Effector memory CD8-positive, alpha-beta T cell (primary cell): ENCODE data around the gene C3.
"Not testable (repeated sequence)": the region's sequence is repeated elsewhere in the genome, so short reads cannot be mapped to it uniquely, and the experiment has no call there.

Experiments
- ATAC-seq: fragments of 150-1000 bp; cut with Tn5 transposase; replicated peaks from 2 replicates; pipeline ENCODE4 v1.10.0; 2021; ENCODE audit warnings: mild to moderate bottlenecking, moderate library complexity
- DNase-seq, 3 experiments: peaks; one replicate each; pipeline ENCODE4 v3.0.0; 2021
- H3K27ac Mint-ChIP-seq, 2 donors: one replicate each; pipeline ENCODE4 v1.8.0; 2022; ENCODE audit warnings: mild to moderate bottlenecking in 2 of 2, mixed read lengths in 2 of 2, moderate library complexity in 2 of 2
- H3K27me3 Mint-ChIP-seq, 2 donors: one replicate each; pipeline ENCODE4 v1.8.0; 2022; ENCODE audit warnings: mixed read lengths in 2 of 2
- H3K36me3 Mint-ChIP-seq: one replicate; pipeline ENCODE4 v1.8.0; 2022; ENCODE audit warnings: mild to moderate bottlenecking, moderate library complexity, mixed read lengths; ENCODE audit not compliant: insufficient read depth
- H3K4me1 Mint-ChIP-seq, 2 donors: one replicate each; pipeline ENCODE4 v1.8.0; 2022; ENCODE audit warnings: low read depth in 2 of 2, mixed read lengths in 2 of 2
- H3K4me3 Mint-ChIP-seq, 2 donors: one replicate each; pipeline ENCODE4 v1.8.0; 2022; ENCODE audit warnings: mild to moderate bottlenecking in 2 of 2, mixed read lengths in 2 of 2, moderate library complexity in 2 of 2
- H3K9me3 Mint-ChIP-seq, 2 donors: one replicate each; pipeline ENCODE4 v1.8.0; 2022; ENCODE audit warnings: mixed read lengths in 2 of 2

C3 gene

DNA sequence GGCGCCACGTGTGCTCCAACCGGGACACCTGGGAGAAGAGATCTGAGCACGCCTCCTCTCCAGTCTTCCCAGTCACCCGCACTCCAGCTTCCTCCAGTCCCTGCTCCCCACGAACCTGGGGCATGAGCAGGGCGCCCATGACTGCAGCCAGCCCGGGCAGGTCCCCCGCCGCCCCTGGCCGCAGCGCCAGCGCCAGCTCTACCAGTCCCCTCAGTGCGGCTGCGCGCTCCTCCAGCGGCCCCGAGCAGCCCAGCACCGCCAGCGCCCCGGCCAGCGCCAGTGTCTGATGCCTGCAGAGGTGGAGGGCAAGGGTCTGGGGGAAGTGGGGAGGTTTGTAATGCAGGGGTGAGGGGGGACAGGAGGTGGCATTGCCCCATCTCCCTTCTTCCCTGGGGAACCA lies 33.7 kb upstream of the C3 start:
- peak overlapping the region in 1 of 2 donors; percentile 90 for H3K27ac Mint-ChIP-seq

DNA sequence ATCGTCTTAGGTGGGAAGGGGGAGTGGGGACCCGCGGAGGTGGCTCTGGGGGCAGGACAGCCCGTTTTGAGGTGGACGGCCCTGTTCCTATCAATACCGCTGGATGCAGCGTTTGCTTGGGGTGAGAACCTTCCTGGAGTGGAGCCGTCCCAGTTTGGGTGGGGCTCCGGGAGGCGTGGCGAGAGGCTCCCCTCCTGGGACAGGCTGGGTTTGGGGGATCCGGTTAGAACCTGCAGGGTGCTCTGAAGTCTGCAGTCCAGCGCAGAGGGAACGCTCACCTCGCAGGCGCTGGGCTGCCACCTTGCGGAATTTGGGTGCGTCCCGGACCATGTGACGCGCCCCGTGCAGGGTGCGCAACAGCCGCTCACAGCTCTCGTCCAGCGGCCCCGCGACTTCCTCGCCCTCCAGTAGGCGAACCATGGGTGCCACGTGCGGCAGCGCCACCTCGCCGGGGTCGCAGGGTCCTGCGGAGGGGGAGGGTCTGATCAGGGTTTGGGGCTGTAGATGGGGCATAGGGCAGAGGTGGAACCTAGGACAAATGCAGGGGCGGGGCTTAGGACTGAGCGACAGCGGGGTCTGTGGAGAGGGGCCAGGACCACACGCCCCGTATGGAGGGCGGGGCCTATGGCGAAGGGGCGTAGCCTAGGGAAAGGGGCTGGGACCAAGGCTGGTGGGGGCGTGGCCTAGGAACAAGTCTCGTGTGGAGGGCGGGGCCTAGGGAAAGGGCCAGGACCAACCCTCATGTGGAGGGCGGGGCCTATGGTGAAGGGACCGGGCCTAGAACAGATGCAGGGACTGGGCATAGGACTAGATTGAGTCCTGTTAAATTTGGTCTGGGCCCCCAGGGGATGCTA lies 33.0 kb upstream of the C3 start:
- H3K27ac Mint-ChIP-seq = peak overlapping the region; percentile 6 to 90
- peaks cover 50% of the 10 kb centered on the region for H3K36me3 Mint-ChIP-seq

More for the DNA sequence above, 33.7 kb upstream of the C3 start:
- Mint-ChIP-seq H3K9me3 (no peaks in the 10 kb centered on the region), H3K4me3 (no peak overlapping the region), H3K4me1 (peaks cover 10 to 16% of the 10 kb centered on the region in 2 donors), H3K36me3 (peaks cover 55% of the 10 kb centered on the region), H3K27me3 (no peaks in the 10 kb centered on the region)
- DNase-seq (no peak), ATAC-seq (no peak)

DNA sequence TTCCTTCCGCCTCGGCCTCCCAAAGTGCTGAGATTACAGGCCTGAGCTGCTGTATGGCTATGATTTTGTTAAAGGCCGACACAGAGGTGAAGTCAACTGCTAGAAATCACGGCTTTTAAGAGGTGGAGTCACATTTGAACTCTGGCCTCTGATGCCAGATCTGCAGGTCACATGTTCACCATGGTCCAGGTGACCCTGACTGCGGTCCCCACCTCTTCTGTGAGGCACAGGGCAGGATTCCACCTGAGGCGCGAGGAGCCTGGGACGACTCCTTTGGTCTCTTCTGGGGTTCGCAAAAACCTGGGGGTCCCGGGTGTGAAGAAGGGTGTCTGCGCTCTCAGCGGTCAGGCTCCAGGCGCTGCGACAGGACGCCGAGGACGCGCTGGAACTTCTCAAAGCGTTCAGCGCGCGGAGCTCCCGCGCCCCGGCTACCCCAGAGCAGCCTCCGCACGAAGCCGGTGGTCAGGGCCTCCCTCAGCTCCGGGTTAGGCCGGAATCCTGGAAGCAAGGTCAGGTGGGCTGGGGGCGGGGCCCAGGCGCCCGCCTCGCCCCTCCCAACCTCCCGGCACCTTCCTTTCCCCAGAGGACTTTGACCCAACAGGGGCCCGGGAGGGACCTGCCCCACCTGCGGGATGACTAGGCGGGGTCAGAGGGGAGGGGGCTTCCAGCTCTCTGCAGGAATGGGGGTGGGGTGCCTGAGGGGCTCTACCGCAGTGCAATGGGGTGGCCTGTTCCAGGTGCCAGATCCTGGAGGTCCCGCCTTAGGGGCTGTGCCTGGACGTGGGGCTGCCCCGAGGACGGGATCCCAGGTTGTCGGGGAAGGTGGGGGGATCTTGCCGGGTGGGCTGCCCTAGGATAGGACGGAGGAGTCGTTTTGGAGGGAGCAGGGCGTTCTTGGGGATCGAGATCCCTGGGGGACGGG lies 32.1 kb upstream of the C3 start:
- Mint-ChIP-seq H3K27ac (peak overlapping the region; percentile 6 to 90), H3K9me3 (no peaks in the 10 kb centered on the region), H3K4me3 (peak overlapping the region; percentile 71 to 85), H3K36me3 (peaks cover 48% of the 10 kb centered on the region), H3K4me1 (peaks cover 10 to 11% of the 10 kb centered on the region in 2 donors), H3K27me3 (no peaks in the 10 kb centered on the region)
- DNase-seq (no peak), ATAC-seq (no peak)

More for the DNA sequence above, 33.0 kb upstream of the C3 start:
- DNase-seq (peak; percentile 69 to 78 (median 72)), ATAC-seq (peak; percentile 87)
- Mint-ChIP-seq H3K4me3 (peak overlapping the region; percentile 71 to 85), H3K4me1 (peaks cover 10 to 12% of the 10 kb centered on the region in 2 donors), H3K27me3 (no peaks in the 10 kb centered on the region), H3K9me3 (no peaks in the 10 kb centered on the region)

DNA sequence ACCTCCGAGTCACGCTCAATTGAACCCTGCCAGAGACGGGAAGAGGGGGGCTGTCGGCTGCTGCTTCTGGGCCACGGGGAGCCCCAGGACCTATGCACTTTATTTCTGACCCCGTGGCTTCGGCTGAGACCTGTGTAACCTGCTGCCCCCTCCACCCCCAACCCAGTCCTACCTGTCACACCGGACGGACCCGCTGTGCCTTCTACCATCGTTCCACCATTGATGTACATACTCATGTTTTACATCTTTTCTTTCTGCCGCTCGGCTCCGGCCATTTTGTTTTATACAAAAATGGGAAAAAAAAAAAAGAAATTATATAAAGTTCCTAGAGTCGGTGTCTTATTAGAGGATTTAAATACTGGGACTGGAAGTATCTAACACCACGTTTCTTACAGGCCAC lies 30.7 kb upstream of the C3 start:
- DNase-seq (no peak), ATAC-seq (no peak)
- Mint-ChIP-seq H3K9me3 (no peaks in the 10 kb centered on the region), H3K27me3 (no peaks in the 10 kb centered on the region), H3K27ac (no peak overlapping the region), H3K4me3 (no peak overlapping the region), H3K4me1 (peaks cover 10 to 11% of the 10 kb centered on the region in 2 donors), H3K36me3 (peaks cover 54% of the 10 kb centered on the region)

DNA sequence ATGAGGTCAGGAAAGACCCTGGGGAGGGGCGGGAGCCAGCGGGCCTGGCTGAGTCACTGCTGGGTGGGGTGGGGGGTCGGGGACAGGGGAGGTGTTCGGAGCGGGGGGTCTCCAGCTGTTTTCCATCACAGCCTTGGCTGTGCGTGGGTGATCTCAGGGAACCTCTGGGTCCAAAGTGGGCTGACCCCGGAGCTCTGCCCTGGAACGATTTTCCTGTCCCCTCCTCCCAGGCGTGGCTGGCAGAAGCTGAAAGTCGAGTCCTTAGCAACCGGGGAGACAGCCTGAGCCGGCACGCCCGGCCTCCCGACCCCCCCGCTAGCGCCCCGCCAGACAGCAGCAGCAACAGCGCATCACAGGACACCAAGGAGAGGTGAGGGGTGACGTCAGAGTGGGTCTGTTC lies 29.6 kb upstream of the C3 start:
- Mint-ChIP-seq H3K27ac (no peak overlapping the region), H3K36me3 (peaks cover 53% of the 10 kb centered on the region), H3K9me3 (no peaks in the 10 kb centered on the region), H3K4me1 (peaks cover 10 to 11% of the 10 kb centered on the region in 2 donors), H3K27me3 (no peaks in the 10 kb centered on the region), H3K4me3 (no peak overlapping the region)
- DNase-seq (no peak), ATAC-seq (no peak)

DNA sequence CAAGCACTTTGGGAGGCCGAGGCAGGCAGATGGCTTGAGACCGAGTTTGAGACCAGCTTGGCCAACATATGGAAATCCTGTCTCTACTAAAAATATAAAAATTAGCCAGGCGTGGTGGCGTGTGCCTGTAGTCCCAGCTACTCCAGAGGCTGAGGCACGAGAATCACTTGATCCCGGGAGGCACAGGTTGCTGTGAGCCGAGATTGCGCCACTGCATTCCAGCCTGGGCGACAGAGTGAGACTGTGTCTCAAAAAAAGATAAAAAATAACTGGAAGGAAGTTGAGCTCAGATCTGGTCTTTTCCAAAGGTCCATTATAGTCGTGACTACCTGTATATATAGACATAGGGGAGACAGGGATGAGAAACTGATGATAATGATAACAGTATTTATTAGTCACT lies 28.1 kb upstream of the C3 start:
- not testable (repeated sequence) for H3K4me1 Mint-ChIP-seq, DNase-seq, H3K9me3 Mint-ChIP-seq, H3K27me3 Mint-ChIP-seq, ATAC-seq, H3K4me3 Mint-ChIP-seq
- H3K27ac Mint-ChIP-seq = peak overlapping the region in 1 of 2 donors; percentile 51
- peaks cover 41% of the 10 kb centered on the region for H3K36me3 Mint-ChIP-seq

DNA sequence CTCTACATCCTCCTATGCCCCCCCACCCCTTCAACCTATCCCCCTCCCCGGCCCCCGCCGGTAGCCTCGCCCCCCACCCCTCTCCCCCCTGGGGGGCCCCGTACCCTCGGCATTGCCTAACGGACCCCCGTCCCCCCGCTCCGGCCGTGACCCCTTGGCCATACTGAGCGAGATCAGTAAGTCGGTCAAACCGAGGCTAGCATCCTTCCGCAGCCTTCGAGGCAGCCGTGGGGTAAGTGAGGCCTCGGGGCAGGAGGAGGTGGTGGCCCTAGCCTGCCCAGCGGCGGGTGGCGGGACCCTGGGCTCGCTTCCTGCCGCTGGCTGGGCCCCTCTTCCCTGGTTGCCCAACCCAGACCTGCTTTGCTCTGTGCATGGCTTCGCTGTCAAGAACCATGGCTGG lies 25.5 kb upstream of the C3 start:
- Mint-ChIP-seq H3K9me3 (no peaks in the 10 kb centered on the region), H3K4me3 (no peak overlapping the region), H3K4me1 (peaks cover 0 to 2% of the 10 kb centered on the region in 2 donors), H3K27ac (no peak overlapping the region), H3K27me3 (no peaks in the 10 kb centered on the region), H3K36me3 (peaks cover 27% of the 10 kb centered on the region)
- no peak for DNase-seq
- ATAC-seq = no peak

DNA sequence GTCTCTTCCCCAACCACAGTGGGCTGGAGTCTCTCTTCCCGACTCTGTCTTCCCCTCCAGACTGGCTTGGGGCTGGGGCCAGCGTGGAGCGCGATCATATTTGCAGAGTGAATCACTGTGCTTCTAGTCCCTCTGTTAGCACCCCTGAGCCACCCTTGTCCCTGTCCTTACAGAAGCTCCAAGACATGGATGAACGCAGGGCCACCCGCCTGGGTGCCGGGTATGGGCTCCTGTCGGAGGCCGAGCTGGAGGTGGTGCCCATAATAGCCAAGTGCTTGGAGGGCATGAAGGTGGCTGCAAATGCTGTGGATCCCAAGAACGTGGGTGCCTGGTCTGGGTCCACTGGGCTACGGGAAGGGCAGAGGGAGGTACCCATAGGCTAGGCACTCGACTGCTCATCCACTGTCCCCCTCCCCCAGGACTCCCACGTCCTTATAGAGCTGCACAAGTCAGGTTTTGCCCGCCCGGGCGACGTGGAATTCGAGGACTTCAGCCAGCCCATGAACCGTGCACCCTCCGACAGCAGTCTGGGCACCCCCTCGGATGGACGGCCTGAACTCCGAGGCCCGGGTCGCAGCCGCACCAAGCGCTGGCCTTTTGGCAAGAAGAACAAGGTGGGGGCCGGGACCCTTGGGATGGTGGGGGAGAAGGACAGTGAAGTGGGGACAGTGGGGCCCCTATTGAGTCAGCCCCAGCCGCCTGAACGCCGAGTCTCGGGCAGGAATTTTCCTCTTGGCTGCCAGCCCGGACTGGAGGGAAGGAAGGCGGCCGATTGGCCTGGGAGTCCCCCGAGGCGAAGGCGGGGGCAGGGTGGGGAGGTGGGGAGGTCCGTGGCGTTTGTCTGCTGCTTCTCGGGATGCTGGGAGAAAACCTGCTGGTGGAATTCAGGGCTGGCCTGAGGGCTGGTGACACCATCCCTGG lies 24.2 kb upstream of the C3 start:
- Mint-ChIP-seq H3K27me3 (no peaks in the 10 kb centered on the region), H3K9me3 (no peaks in the 10 kb centered on the region), H3K4me3 (no peak overlapping the region), H3K27ac (no peak overlapping the region), H3K4me1 (peaks cover 0 to 7% of the 10 kb centered on the region in 2 donors), H3K36me3 (peaks cover 23% of the 10 kb centered on the region)
- ATAC-seq (no peak), DNase-seq (no peak)

DNA sequence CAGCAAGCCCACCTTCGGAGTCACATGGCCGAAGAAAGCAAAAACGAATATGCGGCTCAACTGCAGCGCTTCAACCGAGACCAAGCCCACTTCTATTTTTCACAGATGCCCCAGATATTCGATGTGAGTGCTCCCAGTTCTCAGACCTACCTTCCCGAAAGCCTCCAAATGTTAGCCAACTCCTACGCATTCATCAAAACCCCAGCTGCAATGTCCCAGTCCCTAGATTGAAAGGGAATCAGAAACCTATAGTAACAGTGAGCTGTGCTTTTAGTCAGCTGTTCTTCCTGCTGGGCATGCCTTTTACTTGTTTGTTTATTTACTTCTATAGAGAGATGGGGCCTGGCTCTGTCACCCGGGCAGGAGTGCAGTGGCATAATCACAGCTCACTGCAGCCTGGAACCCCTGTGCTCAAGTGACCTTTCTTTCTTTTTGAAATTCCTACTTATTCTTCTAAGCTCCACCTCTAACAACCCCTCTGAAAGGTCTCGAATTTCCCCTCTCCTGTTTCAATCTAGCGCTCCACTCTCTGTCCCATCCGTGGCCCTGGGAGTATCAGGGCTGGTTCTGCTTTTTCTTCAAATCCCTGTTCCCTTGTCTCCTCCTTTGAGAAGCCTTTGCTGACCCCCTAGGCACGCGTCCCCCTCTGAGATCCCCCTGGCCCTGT lies 23.4 kb upstream of the C3 start:
- ATAC-seq (no peak), DNase-seq (no peak)
- Mint-ChIP-seq H3K4me1 (peaks cover 5 to 12% of the 10 kb centered on the region in 2 donors), H3K9me3 (no peaks in the 10 kb centered on the region), H3K27ac (no peak overlapping the region), H3K36me3 (peaks cover 20% of the 10 kb centered on the region), H3K4me3 (no peak overlapping the region), H3K27me3 (no peaks in the 10 kb centered on the region)

DNA sequence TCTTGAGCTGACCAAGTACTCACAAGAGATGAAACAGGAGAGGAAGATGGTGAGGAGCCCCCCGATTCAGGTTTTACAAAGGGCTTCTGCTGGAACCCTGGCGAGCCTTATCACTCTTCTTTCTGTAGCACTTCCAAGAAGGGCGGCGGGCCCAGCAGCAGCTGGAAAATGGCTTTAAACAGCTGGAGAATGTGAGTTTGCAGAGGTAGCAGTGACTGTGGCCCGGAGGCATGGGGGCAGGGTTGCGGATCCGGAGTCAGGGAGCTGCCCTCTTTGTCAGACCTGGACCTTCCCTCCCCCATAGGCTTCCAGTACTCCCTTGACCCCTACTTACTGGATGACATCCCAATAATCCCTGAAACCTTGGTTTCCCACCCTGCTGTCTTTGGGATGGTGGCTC lies 22.6 kb upstream of the C3 start:
- H3K4me1 Mint-ChIP-seq = peaks cover 13 to 19% of the 10 kb centered on the region in 2 donors
- H3K9me3 Mint-ChIP-seq = no peaks in the 10 kb centered on the region
- no peak overlapping the region for H3K4me3 Mint-ChIP-seq
- H3K27me3 Mint-ChIP-seq = no peaks in the 10 kb centered on the region
- H3K27ac Mint-ChIP-seq = peak overlapping the region in 1 of 2 donors; percentile 58
- ATAC-seq (no peak), DNase-seq (no peak)
- peaks cover 20% of the 10 kb centered on the region for H3K36me3 Mint-ChIP-seq

DNA sequence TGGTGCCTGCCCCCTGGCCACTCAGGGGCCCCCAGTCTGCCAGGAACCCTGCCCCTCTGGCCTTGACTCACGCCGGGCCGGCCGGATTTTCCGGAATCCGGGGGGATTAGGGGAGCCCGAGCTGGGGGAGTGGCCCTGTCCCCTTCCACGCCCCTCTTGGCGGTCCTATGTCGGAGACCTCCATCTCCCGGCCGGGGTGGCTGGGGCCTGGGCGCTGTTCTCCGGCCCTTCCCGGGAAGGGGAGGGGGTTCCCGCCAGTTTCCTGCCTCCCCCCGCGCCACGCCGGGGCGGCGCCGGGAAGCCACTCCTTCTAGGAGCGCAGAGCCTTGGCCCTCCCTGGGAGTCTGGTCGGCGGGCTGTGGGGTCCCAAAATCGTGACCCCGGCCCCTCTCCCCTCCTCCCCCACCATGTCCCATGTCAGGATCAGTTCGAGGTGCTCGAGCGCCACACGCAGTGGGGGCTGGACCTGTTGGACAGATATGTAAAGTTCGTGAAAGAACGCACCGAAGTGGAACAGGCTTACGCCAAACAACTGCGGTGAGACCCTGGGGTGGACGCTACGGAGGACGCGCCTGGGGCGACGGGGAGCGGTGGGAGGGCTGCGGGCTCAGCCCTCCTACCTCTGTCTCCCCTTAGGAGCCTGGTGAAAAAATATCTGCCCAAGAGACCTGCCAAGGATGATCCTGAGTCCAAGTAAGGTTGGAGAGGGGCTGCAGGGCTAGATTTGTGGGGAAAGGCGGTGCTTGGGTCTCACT lies 20.3 kb upstream of the C3 start:
- H3K27ac Mint-ChIP-seq = peak overlapping the region in 1 of 2 donors; percentile 28
- DNase-seq (no peak), ATAC-seq (no peak)
- H3K27me3 Mint-ChIP-seq = no peaks in the 10 kb centered on the region
- H3K9me3 Mint-ChIP-seq = no peaks in the 10 kb centered on the region
- H3K4me3 Mint-ChIP-seq = peak overlapping the region; percentile 87 to 97
- H3K36me3 Mint-ChIP-seq = peaks cover 26% of the 10 kb centered on the region
- H3K4me1 Mint-ChIP-seq = peaks cover 25 to 34% of the 10 kb centered on the region in 2 donors
